ENCODE data around the gene TRIM29.

Gene TRIM29

DNA sequence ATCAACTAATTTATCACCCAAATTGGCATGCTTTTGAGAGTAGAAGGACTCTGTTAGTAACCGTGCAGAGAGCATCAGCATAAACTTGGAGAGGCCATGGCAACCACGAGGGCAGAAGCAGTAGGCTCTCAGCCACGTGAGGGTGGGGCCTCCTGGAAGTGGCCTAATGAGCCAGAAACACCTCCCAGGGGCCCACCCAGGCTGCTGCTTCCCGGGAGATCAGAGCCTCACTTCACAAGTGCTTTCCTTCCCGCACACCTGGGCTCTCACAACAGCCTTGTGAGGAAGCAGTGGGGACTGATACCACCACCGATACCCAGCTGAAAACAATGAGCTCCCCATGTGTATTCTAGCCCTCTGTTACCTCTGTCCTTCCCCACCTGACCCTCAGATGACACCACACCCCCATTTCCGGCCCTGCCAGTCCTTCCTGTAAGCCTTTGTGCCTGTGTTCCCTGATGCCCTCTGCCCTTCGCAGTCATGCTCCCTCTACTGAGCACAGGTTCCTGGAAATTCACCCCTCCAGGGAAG, 17.0 kb downstream of the TRIM29 start:
- no peak for DNase-seq

GRCh38 chr11:120119121-120119520, 18.8 kb downstream of the TRIM29 start:
- DNase-seq: no peak

DNA sequence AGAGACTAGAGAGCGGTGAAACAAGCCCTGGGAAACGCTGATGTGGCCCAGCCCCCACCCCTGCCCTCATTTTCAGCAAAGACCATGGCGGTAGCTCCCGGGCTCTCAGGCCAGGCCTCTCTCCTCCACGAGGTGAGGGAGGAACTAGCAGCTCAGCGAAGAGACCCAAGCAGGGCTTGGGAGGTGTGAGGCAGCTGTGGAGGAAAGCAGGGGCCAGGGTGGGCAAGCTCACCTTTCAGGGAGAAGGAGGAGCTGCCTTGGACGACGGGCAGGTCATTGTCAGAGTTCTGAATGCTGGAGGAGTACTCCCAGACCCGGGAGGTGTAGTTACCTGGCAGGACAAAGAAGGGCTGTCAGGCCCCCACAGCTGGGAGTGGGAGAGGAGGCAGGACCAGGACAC, 19.9 kb downstream of the TRIM29 start:
- no peak for DNase-seq

DNA sequence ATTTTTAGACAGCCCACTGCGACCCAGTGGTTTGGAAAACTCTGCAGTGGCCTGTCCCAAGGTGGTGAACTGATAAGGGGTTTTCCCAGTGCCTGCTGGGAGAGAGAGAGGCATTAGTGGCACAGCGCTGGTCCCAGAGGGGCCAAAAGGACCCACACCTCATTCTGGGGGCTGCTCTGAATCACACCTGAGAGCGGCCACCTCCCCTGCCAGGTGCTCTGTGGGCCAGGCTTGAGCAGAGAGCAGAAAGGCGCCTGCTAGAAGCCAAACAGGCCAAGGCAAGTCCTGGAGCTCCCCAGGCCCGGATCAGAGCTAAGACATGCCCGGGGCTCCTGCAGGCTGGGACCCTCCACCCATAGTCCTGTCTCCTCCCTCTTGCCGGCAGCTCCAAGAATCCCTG, 20.9 kb downstream of the TRIM29 start:
- DNase-seq: no peak

DNA sequence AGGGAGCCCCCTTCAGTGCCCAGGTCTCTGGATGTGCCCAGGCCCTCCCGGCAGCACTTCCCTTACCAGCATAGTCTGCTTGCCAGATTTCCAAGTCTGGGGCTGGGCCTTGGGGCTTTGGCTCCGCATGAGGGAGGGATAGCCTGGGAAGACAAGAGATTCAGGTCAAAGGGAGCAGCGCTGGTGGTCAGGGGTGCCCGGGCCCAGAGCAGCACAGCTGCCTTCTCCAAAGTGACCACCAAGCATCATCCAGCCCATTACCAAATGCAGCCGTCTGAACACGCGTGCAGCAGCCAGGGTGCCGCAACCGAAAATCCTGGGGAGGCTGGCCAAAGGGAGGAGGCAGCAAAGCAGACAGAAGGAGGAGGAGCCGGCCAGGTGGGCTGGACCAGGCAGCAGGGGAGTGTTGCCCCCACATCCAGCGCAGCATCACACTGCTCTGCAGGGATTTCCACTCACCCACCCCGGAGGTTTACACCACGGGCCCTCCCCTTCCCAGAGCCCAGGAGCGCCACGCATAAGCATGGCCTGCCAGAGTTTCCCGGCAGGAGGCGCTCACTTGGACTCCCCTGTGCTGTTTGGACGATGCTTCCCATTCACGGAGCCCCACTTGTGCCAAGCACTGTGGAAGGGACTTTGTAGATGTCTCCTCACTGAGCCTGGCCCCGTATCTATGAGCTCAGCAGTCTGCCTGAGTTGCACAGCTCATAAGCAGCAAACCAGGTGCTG, 22.5 kb downstream of the TRIM29 start:
- DNase-seq: no peak

- DNase-seq: no peak
These were observed 25.6 kb downstream of the TRIM29 start for GRCh38 chr11:120112174-120112796.

- DNase-seq: no peak
These were observed 28.4 kb downstream of the TRIM29 start for GRCh38 chr11:120109531-120109930.

- no peak for DNase-seq
These were observed 29.1 kb downstream of the TRIM29 start for GRCh38 chr11:120108785-120109168.

- peak in 4 of 5 experiments; percentile 22 to 40 (median 31) for DNase-seq
These were observed 29.6 kb downstream of the TRIM29 start for GRCh38 chr11:120108154-120108784.

- DNase-seq: no peak
These were observed 30.2 kb downstream of the TRIM29 start for GRCh38 chr11:120107692-120108091.

GRCh38 chr11:120106354-120107150, 31.4 kb downstream of the TRIM29 start:
- DNase-seq: no peak

DNA sequence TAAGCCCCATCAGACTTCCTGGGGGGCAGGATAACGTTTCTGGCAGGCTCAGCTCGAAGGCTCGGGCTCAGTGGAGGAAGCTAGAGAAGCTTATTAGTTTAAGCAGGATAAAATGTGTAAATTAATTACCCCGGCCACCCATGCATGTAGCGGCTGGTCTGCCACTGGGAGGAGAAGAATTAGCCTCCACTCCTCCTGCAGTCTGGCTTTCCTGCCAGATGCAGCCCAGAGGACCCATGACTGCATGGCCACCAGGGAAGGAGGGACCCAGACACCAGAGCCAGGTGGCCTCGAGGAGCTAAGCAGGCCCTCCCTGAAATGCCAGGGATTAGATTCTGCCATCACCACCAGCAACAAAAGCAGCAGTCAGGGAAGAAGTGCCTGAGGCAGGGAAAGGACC, 32.3 kb downstream of the TRIM29 start:
- no peak for DNase-seq

GRCh38 chr11:120104041-120104565, 33.8 kb downstream of the TRIM29 start:
- no peak for DNase-seq

- DNase-seq: no peak
These were observed 35.1 kb downstream of the TRIM29 start for GRCh38 chr11:120102864-120103122.

GRCh38 chr11:120102050-120102863, 35.7 kb downstream of the TRIM29 start:
- no peak for DNase-seq

DNA sequence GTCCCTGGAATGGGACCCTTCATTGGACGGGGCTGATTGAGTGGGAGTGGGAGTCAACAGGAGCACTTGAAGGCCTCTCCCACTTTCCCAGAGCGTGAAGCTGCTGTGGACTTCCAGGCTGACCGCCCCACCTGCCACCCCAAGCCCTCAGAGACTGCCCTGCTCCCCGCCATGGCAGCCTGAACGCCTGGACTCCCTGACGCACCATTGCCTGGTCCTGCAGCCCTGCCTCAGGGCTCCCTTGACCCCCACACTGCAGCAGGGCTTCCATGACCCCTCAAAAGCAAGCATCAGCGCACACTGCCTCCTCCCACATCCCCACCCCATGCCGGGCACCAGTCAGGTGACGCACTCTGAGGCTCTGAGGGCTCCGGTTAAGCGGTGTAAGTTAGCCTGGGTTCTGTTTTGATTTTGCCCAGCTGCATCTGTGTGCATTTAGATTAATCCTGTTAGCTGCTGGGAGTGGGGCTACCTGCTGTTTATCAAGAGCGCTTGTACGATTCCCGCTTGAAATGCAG, 39.4 kb downstream of the TRIM29 start:
- DNase-seq: no peak

- DNase-seq: no peak
These were observed 40.1 kb downstream of the TRIM29 start for GRCh38 chr11:120097721-120098385.

DNA sequence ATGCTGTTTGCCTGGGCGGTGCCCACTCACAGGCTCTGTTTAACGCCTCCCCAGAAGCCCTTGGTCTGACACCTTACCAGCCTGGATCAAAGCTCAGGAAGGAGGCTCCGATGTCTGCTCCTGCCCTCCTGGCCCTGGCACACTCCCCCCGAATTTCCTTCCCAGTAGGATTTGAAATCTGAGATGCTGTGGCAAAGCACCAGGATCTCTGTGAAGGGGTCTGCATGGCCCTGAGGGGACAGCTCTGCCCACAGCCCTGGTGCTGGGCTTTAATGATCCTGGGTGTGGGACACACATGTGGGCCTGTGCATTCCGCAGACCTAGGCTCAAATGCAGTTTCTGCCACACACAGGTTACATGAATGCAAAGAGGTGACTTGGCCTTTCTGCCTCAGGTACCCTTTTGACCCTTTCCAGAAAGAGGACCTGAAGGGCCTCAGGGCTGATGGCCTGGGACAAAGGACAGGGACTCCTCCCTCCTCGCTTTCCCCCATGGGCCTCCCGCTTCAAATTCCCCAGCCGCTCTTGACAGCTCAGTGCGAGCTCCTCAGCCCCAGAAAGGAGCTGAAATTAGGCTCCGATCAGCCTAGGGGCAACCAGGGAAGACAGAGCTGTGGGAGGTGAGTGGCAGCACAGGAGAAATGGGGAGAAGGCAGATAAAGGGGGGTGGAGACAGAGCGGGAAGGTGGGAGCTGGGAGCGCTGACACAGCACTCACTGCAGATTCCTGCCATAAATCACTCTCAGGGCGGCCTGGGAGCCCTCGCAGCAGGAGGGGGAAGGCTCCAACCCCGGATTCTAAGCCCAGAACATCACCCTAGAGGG, 41.3 kb downstream of the TRIM29 start:
- no peak for DNase-seq

GRCh38 chr11:120095516-120095915, 42.4 kb downstream of the TRIM29 start:
- no peak for DNase-seq

DNA sequence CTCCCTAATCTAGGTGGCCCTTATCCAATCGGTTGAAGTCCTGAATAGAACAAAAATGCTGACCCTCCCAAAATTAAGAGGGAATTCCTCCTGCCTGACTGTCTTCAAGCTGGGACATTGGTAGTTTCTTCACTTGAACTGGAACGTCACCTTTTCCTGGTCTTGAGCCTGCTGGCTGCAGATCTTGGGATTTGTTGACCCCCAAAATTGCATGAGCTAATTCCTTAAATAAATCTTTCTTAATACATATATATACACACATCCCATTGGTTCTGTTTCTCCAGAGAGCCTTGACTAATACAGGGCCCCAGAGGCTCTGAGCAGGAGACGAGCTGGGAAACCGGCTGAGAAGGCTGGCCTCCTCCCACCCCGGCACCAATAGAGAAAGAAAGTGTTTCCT, 46.2 kb downstream of the TRIM29 start:
- no peak for DNase-seq
